Right atrium auricular region (tissue), 2 donors: ENCODE data around the gene GSK3B. TPM values are rescaled to one million over a fixed set of nuclear protein-coding genes. Genes with fewer than 3 reads are reported as not detected.

Experiments
- DNase-seq: peaks from one replicate; pipeline ENCODE4 v3.0.0-alpha.2; 2019; ENCODE audit warnings: low spot score
- H3K27ac ChIP-seq, 2 donors: fragments of 200-600 bp; sonication (generic); 1 replicate in 1 of 2; 2 replicates in 1 of 2; pipeline ENCODE4 v1.5.1; 2016 to 2019
- H3K27me3 ChIP-seq, 2 donors: fragments of 200-600 bp; sonication (generic); one replicate each; pipeline versions ENCODE4 v1.5.1 to v1.6.0; 2017 to 2019
- H3K36me3 ChIP-seq: fragments of 200-600 bp; sonication (generic); one replicate; pipeline ENCODE4 v1.5.1; 2016
- H3K4me1 ChIP-seq, 2 donors: fragments of 200-600 bp; sonication (generic); one replicate each; pipeline versions ENCODE4 v1.5.1 to v1.6.0; 2017 to 2019
- H3K4me3 ChIP-seq, 2 donors: fragments of 200-600 bp; sonication (generic); 1 replicate in 1 of 2; 2 replicates in 1 of 2; pipeline ENCODE4 v1.5.1; 2017 to 2019; ENCODE audit warnings: mild to moderate bottlenecking in 1 of 2, moderate library complexity in 1 of 2
- H3K9me3 ChIP-seq, 2 donors: fragments of 200-600 bp; sonication (generic); one replicate each; pipeline ENCODE4 v1.5.1; 2019
- CTCF ChIP-seq, 2 donors: fragments of 200-600 bp; sonication (generic); IDR thresholded peaks; one replicate each; pipeline ENCODE4 v1.5.1; 2019; ENCODE audit warnings: antibody characterized with exemption in 2 of 2
- total RNA-seq, 2 donors: library from RNA; depleted of rRNA; stranded (reverse); fragments of >200 nt; gene quantifications; one replicate each; pipeline ENCODE4 v1.1.0, GENCODE V29; 2016

Gene GSK3B
- total RNA-seq, 2 donors from 2014 or later: 31.3 to 42.0 TPM

DNA sequence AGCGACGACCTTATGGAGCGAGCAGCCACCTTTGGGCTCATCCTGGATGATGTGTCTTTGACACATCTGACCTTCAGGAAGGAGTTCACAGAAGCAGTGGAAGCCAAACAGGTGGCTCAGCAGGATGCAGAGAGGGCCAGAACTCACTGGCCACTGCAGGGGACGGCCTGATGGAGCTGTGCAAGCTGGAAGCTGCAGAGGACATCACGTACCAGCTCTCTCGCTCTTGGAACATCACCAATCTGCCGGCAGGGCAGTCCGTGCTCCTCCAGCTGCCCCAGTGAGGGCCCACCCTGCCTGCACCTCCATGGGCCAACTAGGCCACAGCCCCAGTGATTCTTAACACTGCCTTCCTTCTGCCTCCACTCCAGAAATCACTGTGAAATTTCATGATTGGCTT is 302.0 kb downstream of the GSK3B start:
- H3K36me3 ChIP-seq: no peaks in the 10 kb centered on the region
- no peak overlapping the region for H3K4me3 ChIP-seq
- no peaks in the 10 kb centered on the region for H3K4me1 ChIP-seq
- no peaks in the 10 kb centered on the region for H3K9me3 ChIP-seq
- no peak for DNase-seq
- no peak overlapping the region for H3K27ac ChIP-seq
- no peak for TF ChIP-seq CTCF (IDR thresholded peaks at IDR 0.05)
- H3K27me3 ChIP-seq: no peaks in the 10 kb centered on the region

DNA sequence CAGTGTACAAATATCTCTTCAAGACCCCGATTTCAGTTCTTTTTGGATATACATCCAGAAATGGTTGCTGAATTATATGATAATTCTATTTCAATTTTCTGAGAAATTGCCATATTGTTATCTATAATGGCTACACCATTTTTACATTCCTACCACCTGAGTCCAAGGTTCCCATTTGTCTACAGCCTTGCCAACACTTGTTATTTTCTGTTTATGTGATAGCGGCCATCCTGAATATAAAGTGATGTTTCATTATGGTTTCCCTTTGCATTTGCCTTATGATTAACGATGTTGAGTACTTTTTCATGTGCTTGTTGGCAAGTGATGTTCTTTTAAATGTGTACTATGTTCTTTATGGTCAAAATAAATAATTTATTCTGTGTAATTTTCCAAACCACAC is 303.9 kb downstream of the GSK3B start:
- Histone ChIP-seq H3K27me3 (no peaks in the 10 kb centered on the region), H3K27ac (no peak overlapping the region), H3K4me3 (no peak overlapping the region), H3K36me3 (no peaks in the 10 kb centered on the region), H3K4me1 (no peaks in the 10 kb centered on the region), H3K9me3 (no peaks in the 10 kb centered on the region)
- TF ChIP-seq CTCF (IDR thresholded peaks at IDR 0.05): no peak
- DNase-seq: no peak

- Histone ChIP-seq H3K4me3 (no peak overlapping the region), H3K36me3 (no peaks in the 10 kb centered on the region), H3K27ac (no peak overlapping the region), H3K9me3 (no peaks in the 10 kb centered on the region), H3K4me1 (no peaks in the 10 kb centered on the region), H3K27me3 (no peaks in the 10 kb centered on the region)
- DNase-seq: no peak
- no peak for TF ChIP-seq CTCF (IDR thresholded peaks at IDR 0.05)
Observed at GRCh38 chr3:119786409-119786808, 307.8 kb downstream of the GSK3B start.

DNA sequence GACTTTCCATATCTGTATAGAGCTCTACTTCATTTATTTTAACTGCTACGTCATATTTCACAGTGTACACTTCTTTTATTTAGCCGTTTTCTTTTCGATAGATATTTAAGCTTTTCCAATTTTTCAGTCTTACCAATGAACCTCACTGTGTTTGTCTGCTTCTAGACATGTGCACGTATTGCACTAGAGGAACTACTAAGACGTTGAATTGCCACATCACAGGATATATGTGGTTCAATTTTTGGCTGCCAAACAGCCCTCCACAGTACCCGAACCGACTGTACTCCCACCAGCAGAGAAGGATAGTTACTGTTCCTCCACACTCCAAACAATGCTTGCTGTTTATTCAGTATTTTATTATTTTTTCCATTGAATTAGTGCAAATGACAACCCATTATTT is 310.4 kb downstream of the GSK3B start:
- H3K4me3 ChIP-seq: no peak overlapping the region
- H3K27me3 ChIP-seq: no peaks in the 10 kb centered on the region
- no peaks in the 10 kb centered on the region for H3K9me3 ChIP-seq
- no peak for DNase-seq
- no peak overlapping the region for H3K27ac ChIP-seq
- H3K4me1 ChIP-seq: no peaks in the 10 kb centered on the region
- TF ChIP-seq CTCF (IDR thresholded peaks at IDR 0.05): no peak
- H3K36me3 ChIP-seq: no peaks in the 10 kb centered on the region

DNA sequence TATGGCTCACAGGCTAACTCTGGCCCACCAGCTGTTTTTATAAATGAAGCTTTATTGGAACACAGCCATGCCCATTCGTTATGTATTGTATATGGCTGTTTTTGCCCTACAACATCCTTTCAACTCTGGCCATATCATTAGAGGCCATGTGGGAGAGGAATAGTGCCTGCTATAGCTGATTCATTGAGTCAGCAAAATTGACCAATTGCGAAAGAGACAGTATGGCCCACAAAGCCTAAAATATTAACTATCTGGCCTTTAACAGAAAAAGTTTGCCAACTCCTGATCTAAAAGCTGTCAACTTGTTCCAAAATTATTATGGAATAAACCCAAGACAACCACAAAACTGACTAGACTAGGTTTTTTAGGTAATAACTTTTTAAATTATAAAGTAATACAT is 311.0 kb downstream of the GSK3B start:
- TF ChIP-seq CTCF (IDR thresholded peaks at IDR 0.05): no peak
- no peak for DNase-seq
- H3K27ac ChIP-seq: no peak overlapping the region
- H3K27me3 ChIP-seq: no peaks in the 10 kb centered on the region
- H3K4me1 ChIP-seq: no peaks in the 10 kb centered on the region
- H3K36me3 ChIP-seq: no peaks in the 10 kb centered on the region
- no peak overlapping the region for H3K4me3 ChIP-seq
- H3K9me3 ChIP-seq: no peaks in the 10 kb centered on the region

- Histone ChIP-seq H3K9me3 (no peaks in the 10 kb centered on the region), H3K27ac (no peak overlapping the region), H3K4me1 (no peaks in the 10 kb centered on the region), H3K36me3 (no peaks in the 10 kb centered on the region), H3K27me3 (no peaks in the 10 kb centered on the region), H3K4me3 (no peak overlapping the region)
- no peak for TF ChIP-seq CTCF (IDR thresholded peaks at IDR 0.05)
- no peak for DNase-seq
Observed at GRCh38 chr3:119782460-119782859, 311.8 kb downstream of the GSK3B start.
